Stimulated activated CD8-positive, alpha-beta memory T cell treated with anti-CD3 and anti-CD28 coated beads, Interleukin-15, amount 100 ng/mL, for 1 hour (primary cell): Measurements from ENCODE around the gene B9D2.

Experiments
- DNase-seq: peaks from one replicate; pipeline ENCODE4 v3.0.0-alpha.2; 2020; ENCODE audit warnings: low read depth

The B9D2 gene

DNA sequence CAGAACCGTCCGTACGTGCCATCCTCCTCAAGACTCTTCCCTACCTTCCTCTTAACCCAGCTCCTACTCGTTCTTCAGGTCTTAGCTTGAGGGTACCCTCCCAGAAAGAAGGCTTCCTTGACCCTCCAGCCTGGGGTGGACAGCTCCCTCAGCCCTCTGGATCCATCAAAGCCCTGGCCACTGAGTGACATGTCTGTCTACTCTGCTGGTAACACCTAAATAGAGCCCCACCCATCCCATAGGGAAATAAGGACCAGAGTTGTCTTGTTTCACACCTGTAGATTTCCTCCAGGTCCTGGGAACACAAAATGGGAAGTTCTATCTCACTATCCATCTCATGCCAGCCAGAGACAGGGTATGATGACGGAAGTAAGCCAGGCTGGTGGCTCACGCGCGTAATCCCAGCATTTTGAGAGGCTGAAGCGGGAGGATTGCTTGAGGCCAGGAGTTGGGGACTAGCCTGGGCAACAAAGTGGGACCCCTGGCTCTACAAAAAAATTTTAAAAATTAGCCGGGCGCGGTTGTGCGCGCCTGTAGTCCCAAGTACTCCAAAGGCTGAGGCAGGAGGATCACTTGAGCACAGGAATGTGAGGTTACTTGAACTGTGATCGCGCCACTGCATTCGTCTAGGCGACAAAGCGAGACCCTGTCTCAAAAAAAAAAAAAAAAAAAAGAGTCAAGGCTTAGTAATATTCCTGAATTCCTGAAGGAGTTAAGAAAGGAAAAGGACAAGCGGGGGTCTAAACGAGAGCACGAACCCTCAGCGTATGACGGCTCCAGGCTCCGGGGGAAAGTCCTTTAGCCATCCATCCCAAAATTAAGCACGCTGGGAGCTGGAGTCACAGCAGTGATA lies 54.5 kb downstream of the B9D2 start:
- no peak for DNase-seq

DNA sequence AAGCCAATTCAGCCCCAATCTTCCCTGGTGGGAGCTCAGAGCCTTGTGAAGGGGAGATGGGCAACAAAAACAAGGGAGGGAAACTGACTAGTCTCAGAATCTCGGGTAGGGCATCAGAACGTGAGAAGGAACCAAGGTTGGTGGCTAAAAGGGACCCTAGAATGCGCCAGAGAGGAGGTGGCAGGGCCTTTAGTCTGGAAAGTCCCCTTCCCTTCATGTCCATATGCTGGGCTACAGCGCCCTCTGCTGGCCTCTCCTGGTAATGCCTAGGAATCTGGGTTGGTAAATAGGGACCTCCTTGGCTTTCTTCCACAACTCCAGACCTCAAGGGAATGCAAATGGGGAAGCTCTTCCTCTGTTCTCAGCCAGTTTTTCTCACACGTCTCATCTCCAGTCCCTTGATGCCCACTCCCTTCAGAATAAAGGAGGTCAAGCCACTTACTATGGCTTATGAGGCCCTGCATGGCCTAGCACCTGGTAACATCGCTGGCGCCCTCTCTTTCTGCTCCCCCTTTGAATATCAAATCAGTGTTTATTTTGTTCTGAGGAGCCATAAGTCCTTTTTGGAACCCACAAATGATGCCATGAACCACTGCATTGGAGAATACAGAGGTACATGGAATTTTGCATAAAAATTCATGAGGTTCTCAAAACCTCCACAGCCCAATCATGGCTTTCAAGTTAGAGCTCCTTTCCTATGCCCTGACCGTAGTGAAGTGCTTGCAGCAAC lies 55.3 kb downstream of the B9D2 start:
- DNase-seq: peak; percentile 94

DNA sequence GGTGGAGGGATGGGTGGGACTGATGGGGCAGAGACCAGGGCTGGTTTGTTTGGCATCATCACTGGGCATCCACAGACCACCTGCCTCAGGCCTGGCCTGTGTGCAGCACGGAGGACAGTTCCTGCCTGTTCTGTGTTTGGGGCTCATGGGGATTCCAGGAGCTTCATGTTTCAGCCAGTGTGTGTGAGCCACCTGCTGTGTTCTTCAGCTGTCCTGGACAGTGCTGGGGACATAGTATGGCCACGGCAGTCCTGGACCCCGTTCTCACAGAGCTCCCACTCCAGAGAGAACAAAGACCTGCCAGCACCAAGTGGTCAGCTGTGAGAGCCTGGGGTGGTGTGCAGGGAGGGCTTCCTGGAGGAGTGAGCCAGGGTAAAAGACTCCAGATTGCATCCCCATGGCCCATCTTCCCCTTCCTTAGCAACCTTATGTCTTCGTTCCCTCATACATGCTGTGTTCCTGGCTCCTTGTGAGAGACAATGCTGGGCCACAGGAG lies 55.9 kb downstream of the B9D2 start:
- no peak for DNase-seq

DNA sequence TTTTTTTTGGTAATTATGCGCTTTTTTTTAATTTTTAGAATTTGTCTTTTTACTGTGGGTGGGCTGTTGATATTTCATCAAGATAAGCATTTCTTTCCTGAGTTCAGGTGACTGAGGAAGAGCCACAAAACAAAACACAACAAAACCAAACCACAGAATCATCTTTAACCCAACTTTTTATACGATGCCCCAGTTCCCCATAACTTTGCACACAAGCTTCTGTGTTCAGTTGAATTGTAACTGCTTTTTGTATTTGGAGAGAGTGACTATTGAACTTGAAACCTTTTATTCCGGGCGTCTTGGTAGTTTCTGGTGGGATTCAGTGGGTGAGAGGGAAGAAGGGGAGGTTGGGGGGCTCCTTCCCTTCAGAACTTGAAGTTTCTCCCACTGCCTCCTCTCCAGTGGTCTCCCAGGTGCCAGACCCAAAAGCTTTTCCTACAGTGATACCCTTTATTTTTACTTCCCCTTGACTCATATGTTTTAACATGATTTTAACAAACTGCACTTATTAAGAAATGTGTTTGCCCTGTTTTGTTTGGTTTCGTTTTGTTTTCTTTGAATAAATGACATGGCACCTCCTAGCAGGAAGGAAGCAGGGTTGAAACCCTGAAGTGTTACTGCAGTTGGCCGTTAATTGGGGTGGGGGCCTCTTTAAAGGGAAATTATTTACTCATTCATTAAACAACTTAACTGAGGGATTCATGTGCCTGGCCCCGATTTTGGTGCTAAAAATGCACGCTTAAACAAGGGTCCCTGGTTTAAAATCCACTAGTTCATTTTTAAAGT lies 56.7 kb downstream of the B9D2 start:
- DNase-seq: no peak

DNA sequence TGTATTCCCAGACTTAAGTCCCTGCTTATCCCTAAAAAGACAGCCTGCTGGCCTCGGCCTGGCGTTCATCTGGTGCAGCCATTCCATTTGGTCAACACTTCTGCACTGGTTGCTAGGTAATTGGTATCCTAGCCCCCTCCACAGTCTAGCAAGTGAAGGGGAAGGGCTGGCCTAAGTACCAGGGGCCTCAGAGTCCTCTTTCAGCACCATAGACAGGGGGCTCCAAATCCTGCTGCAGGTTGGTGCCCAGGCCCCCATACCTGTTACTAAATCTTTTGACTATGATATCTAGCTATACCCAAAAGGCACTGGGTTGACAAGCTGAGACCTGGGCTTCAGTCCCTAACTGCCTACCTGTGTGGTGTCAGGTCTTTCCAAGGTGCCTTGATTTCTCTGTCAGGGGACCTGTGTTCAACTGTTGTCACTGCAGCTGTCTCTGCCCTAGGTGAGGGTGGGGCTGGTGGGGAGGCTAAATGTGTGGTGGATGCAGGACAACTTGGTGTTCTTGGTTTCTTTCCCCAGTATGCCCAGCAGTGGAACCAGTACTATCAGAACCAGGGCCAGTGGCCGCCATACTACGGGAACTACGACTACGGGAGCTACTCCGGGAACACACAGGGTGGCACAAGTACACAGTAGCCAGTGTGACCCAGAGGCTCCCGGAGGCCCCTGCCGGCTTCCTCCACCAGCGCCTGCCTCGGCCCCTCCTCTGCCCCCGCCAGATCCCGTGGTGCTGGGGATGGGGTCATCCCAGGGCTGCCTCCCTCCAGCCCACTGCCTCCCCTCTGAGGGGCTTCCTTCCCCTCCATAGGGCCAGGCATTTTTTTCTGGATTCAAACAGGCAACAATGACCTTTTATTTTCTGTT lies 57.8 kb downstream of the B9D2 start:
- DNase-seq: no peak

DNA sequence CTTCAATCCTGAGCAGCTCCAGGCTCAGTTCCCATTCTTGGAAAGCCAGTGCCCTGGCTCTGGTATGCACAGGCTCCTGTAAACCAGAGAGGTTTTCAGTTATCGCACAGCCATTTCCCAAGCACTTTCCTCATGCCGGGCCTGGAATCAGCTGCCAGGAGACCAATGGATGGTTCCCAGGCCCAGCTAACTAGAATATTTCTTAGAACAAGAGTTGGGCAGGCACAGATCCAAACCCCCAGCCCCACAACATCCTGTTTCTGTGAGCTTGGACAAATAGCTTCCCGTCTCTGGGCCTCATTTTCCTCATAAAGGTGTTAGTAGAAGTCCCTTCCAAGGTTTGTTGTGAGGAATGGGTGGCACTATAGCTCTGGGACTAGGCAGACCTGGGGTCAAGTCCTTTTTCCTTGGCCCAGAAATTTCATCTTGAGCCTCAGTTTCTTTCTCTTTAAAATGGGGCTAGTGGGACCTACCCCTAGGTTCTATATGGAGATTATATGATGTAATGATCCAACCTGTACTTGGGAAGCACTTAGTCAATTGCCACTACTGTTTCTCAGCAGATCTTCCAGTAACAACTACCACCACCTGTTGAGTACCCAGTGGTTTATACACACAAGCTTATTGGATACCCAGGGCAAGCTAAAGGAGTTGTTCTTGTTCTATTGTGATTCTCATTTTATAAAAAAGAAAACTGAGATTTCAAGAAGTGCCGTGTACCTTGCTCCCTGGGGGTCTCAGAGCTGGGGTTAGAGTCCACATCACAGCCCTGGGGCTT lies 59.1 kb downstream of the B9D2 start:
- no peak for DNase-seq
